GM21717 (cell line): Measurements from ENCODE around the gene ZBTB22.
A peak's percentile ranks its signal among the peaks of the same experiment; 100 is the strongest.
"Not testable (repeated sequence)": the region's sequence is repeated elsewhere in the genome, so short reads cannot be mapped to it uniquely, and the experiment has no call there.

Experiments
- ATAC-seq: cut with Tn5 transposase; IDR thresholded peaks from one replicate; pipeline ENCODE4 v1.9.1; 2021; ENCODE audit warnings: mild to moderate bottlenecking, moderate library complexity; ENCODE audit not compliant: unreplicated experiment

Gene ZBTB22, protein sequence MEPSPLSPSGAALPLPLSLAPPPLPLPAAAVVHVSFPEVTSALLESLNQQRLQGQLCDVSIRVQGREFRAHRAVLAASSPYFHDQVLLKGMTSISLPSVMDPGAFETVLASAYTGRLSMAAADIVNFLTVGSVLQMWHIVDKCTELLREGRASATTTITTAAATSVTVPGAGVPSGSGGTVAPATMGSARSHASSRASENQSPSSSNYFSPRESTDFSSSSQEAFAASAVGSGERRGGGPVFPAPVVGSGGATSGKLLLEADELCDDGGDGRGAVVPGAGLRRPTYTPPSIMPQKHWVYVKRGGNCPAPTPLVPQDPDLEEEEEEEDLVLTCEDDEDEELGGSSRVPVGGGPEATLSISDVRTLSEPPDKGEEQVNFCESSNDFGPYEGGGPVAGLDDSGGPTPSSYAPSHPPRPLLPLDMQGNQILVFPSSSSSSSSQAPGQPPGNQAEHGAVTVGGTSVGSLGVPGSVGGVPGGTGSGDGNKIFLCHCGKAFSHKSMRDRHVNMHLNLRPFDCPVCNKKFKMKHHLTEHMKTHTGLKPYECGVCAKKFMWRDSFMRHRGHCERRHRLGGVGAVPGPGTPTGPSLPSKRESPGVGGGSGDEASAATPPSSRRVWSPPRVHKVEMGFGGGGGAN

GRCh38 chr6:33317669-33318425 is at the start of gene ZBTB22:
TSS of gene ZBTB22 (minus strand) at chr6:33317744. CDS start at chr6:33316916, 828 bp downstream.
- ATAC-seq = peak; percentile 40

GRCh38 chr6:33367009-33367714 is 49.6 kb upstream of the ZBTB22 start:
- ATAC-seq = no peak

DNA sequence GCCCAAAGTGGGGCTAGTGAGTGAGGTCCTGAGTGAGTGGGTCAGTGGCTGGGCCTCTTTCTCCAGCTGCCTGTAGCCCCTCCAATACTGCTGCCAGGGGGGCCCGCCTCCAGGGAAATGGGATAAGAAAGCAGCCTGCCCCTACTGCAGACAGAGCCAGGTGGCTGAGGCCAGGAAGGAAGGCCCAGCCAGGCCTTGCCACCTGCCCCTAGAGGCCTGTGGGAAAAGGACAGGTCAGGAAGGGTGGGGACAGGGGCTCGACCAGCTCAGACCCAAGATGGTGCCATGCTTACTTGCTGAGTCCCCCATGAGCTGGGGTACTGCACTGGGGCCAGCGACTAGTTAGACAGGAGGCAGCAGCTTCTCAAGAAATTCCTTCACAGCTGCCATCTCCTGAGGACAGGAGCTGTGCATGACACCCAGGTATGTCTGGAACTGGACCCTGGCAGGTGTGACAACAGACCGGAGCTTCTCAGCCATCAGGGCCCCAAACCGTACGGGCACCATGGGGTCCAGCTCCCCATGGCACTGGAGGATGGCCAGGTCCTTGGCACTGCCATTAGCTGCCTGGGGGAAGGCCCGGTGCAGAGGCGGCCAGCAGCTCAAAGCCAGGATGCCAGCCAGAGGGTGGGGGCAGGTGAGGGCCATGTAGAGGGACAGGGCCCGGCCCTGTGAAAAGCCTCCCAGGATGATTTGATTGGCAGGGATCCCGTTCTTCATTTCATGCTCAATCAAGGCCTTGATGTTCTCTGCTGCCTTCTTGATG is 47.8 kb upstream of the ZBTB22 start:
- ATAC-seq = not testable (repeated sequence)

GRCh38 chr6:33364475-33365205 is 47.1 kb upstream of the ZBTB22 start:
- ATAC-seq = not testable (repeated sequence)

DNA sequence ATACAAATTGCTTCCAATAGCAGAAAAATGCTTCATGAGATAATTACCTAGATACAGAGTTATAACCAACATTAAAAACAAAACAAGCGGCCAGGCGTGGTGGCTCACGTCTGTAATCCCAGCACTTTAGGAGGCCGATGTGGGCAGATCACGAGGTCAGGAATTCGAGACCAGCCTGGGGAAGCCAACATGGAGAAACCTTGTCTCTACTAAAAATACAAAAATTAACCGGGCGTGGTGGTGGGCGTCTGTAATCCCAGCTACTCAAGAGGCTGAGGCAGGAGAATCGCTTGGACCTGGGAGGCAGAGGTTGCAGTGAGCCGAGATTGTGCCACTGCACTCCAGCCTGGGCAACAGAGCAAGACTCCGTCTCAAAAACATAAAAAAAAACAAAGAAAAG is 45.9 kb upstream of the ZBTB22 start:
- not testable (repeated sequence) for ATAC-seq

- no peak for ATAC-seq
Measured at GRCh38 chr6:33359331-33359730, 41.8 kb upstream of the ZBTB22 start.

GRCh38 chr6:33357160-33357871 is 39.8 kb upstream of the ZBTB22 start:
- ATAC-seq = not testable (repeated sequence)

DNA sequence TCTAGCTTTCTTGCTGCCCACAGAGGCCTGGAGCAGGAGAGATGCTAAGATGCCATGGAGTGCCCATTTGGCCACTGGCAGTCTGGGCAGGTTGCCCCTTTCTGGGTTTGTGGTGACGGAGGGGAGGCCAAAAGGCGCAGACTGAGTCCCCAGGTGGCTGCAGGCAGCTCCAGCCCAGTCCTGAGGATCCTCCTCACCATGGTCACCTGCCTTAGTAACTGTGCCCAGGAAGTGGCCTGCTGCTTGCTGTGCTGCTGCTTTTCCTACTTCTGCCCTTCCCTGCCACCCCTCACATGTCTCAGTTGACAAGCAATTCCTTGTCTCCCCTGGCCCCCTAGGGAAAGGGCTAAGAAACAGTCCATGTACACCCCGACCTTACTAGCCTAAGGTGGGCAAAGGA is 38.8 kb upstream of the ZBTB22 start:
- ATAC-seq = no peak

GRCh38 chr6:33355860-33356259 is 38.3 kb upstream of the ZBTB22 start:
- not testable (repeated sequence) for ATAC-seq

DNA sequence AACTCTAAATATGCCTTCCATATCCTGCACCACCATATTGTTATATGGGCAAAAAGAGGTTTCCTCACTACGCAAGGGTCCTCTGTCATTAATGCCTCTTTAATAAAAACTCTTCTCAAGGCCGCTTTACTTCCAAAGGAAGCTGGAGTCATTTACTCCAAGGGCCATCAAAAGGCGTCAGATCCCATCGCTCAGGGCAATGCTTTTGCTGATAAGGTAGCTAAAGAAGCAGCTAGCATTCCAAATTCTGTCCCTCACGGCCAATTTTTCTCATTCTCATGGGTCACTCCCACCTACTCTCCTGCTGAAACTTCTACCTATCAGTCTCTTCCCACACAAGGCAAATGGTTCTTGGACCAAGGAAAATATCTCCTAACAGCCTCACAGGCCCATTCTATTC is 30.3 kb upstream of the ZBTB22 start:
- ATAC-seq = no peak

DNA sequence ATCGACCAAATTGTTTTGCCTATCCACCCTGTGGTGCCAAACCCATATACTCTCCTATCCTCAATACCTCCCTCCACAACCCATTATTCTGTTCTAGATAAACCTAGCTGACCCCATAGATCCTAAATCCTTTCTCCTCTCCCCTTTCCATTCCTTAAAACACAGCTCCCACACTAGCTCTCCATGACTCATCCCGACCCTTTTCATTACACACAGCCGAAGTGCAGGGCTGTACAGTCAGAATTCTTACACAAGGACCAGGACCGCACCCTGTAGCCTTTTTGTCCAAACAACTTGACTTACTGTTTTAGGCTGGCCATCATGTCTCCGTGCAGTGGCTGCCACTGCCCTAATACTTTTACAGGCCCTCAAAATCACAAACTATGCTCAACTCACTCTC is 29.4 kb upstream of the ZBTB22 start:
- ATAC-seq = not testable (repeated sequence)

DNA sequence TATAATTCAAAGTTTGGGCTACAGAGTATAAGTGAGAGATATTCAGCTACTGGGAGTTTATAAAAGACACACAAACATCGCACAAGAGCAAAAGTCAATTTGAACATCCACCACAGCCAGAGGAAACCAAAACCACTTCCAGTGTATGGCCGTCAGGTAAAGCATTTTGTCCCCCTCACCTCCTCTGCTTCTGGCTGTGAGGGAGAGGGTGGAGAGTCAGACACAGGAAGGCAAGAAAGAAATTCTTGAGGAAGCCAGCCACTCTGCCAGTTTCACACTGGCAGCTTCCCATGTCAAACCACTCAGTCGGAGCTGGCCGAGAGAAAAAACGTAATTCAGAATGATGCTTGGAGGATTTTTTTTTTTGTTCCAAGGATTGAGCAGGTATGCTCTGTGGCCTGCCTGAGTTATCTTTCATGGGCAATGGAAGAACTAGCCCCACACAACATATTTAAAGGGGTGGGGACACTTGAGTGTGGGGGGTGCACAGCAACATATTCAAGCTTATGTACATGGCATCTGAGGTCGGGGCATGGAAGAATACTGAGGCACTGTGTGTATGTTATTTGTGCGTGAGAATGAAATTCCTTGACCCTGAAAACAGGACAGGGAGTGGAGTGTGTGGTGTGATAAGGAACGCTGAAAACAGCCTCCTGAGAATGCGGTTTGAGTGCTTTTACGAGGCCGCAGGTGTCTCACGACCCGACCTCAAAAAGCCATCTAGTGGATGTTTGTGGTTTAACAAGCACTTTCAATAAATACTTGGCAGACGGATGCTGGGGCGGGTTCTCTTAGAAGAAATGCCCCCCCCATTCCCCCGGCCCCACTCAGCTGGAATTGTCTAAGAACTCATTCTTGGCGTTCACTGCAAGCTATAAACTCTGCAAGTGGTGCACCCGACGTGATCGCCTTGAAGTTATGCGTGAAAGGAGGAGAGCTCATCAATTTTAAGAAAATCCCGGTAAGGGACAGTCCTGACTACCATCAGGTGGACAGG is 27.5 kb upstream of the ZBTB22 start:
- no peak for ATAC-seq

GRCh38 chr6:33343953-33344611 is 26.5 kb upstream of the ZBTB22 start:
- ATAC-seq = no peak

- ATAC-seq = not testable (repeated sequence)
Measured at GRCh38 chr6:33343606-33343952, 26.0 kb upstream of the ZBTB22 start.

DNA sequence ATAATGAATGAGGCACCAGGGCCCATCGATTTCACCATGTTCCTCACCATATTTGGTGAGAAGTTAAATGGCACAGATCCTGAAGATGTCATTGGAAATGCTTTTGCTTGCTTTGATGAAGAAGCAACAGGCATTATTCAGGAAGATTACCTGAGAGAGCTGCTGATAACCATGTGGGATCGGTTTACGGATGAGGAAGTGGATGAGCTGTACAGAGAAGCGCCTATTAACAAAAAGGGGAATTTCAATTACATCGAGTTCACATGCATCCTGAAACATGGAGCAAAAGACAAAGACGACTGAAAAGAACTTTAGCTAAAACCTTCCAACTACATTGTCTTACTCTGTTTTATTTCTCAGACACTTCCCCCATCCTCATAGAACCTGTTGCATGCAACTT is 21.6 kb upstream of the ZBTB22 start:
- no peak for ATAC-seq

- ATAC-seq = no peak
Measured at GRCh38 chr6:33336495-33336894, 19.0 kb upstream of the ZBTB22 start.

- ATAC-seq = no peak
Measured at GRCh38 chr6:33335916-33336315, 18.4 kb upstream of the ZBTB22 start.
